GM19324 (cell line): Measurements from ENCODE around the gene ARHGAP21.

Experiments
- ATAC-seq: cut with Tn5 transposase; IDR thresholded peaks from one replicate; pipeline ENCODE4 v1.9.1; 2021; ENCODE audit warnings: mild to moderate bottlenecking, moderate library complexity; ENCODE audit not compliant: unreplicated experiment, low FRiP score

The ARHGAP21 gene

DNA sequence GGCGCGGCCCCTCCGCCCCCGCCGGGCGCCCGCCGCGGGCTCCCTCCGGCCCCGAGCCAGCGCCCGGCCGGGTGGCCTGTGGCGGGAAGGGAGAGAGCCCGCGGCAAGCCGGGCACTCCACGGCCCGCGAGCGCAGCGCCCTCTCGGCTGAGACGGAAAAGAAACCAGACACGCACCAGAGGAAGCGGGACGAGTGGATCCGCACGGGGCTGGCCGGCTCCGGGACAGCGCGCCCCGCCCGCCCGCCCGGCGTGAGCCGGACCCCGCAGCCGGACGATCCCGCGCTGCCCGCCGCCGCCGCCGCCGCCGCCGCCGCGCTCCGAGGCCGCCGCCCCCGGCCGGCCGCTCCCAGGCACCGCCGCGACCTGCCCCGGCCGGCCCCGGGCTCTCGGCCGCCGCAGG lies 300 bp downstream of the ARHGAP21 start:
- peak; percentile 35 for ATAC-seq

DNA sequence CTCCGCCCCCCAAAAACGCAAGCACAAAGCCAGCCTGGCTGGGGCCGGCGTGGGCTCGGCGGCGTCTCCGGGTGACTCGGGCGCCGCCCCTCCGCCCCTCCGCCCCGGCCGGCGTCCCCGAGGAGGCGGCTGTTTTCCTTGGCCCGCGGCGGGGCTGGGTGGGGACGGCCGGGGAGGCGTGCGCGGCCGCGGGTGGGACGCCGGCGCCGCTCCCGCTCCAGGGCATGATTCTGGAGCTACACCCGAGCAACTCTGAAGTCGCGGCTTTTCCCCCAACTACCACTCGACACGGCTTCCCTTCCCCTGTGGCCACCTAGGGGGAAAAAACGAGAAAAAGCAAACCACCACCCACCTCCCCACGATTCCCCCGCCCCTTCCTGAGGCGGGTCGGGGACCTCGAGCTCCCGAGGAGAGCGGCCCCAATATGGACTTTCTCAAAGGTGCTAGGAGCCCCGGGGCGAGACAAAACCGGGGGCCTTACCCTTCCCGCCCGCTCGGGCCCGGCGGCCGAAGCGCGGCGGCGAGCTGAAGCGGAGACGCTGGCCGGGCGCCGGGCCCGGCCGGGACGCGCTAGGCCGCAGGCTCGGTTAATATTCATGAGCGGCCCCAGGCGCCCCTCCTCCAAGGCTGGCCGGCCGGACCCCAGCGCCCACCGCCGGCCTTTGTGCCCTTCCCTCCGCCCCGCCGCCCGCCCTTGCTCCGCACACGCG lies 856 bp downstream of the ARHGAP21 start:
- ATAC-seq: peak; percentile 43

DNA sequence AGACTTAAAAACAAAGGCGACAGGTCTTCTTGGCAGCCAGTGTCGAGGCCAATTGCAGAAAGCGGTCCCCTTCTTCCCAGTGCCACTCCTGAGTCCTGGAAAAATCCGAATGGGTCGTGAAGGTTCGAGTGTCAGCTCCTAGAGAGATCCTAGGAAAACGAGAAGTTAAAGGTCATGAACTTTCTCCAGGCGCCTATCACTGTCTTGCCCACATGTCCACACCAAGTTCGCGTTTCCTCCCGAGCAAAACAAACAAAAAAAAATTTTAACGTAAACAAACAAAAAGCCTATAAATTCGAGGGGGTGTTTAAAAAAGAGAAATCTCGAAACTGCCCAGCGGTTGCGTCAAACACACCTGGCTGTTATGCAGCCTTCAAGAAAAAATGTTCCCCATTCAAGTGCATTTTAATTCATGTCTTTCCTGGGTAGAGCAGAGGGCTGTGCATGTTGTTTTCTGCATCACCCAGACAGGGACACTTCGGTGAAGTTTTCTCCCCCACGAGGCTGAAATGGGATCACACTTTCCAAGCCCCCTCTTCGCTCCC lies 1.5 kb downstream of the ARHGAP21 start:
- ATAC-seq: no peak

DNA sequence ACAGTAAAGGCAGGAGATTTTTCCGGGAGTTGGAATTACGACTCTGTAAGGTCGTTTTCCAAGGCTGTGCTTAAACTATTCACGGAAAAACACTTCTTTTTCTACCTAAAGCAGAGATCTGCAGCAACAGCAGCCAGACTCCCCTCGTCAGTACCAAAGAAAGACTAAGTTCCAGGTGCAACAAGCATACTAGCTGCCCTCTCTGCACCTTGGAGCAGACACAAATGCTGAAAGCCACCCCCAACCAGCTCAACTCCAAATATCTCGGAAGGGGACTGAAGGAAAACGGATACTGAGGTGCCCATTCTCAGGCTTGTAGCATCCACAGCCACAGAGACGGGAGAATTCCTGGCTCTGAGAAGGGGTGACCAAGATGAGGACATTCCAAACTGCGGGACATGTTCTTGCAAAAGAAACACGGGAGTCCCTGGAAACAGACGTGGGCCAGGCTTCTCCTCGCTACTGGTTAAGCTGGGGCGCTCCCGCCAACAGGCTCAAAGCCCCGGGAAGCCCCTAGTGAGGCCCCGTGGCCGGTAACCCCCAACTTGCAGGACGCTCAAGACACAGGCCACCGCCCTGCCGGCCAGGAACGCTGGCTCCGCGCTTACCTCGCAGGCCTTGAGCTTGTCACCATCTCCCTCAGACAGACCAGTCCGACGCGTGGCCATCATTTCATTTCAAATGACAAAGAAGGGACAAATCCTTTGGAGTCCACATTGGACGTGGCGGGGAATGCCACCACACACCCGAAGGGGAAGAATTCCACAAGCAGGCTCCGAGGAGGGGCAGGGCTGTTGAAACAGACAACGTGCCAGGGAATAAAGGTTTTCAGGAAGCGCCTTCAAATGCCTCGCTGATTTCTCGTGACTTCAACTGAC lies 2.2 kb downstream of the ARHGAP21 start:
- no peak for ATAC-seq

DNA sequence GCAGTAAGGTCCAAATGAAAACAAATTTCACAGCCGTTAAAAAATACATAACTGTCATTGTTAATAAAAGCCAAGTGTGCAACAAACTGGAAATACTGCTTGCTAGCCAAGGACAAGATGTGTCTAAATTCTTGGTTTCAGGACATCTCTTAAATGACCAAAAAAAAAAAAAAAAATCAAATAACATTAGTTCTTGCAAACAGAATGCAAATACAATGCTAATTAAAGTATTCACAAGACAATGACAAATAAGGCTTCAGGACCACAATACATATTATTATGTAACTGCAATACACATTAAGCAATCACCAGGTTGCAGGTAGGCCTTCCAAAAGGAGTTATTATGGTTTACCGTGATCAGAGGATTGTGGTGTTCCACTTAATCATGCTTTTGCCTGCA lies 3.6 kb downstream of the ARHGAP21 start:
- no peak for ATAC-seq

DNA sequence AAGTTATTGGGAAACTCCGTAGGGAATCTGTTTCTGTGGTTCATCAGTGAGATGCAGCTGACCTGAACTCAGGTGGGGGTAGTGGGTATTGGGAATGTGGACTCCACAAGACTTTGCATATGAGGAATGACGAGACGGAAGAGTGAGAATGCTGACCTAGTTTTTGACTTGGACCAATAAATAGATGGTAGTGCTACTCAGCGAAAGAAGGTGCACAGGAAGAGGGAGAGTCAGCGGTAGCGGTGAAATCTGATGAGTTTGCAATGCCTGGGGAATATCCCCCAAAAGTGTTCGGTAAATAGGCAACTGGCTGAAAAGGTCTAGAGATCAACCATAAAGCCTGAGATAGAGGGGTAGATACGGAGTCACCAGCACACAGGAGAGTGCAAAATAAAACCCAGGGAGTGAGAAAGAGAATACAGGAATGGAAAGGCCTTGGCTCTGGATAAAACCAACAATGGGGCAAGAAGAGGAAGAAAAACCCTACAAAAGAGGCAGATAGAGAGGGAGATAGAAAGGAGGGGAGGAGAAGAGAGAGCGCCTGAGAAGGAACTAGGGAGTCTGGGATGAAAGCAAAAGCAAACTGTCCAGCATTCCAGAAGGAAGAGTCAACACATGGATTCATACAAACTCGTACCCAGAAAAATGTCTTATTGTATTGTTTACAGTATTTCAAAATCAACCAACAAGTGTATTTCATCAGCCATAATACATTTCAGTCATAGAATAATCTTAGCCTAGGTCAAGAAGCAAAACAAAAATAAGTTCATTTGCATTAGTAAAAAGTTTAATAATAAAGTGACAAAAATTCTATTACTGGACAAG lies 5.4 kb downstream of the ARHGAP21 start:
- no peak for ATAC-seq

DNA sequence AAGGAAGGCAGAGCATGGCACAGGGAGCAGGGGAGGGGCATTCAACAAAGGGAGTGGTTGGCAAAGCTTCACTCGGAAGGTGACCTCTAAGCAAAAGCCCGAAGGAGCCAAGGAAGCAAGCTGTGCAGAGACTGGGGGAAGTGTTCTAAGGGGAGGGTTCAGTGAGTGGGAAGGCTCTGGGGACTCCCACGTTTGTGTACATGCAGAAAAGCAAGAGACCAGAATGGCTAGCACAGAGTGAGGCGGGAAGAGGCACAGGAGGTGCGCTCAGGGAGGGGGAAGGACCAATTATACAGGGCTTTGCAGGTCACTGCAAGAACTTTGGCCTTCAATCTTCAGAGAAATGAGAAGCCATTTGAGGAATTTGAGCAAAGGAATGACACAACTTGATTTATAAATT lies 7.4 kb downstream of the ARHGAP21 start:
- ATAC-seq: no peak

DNA sequence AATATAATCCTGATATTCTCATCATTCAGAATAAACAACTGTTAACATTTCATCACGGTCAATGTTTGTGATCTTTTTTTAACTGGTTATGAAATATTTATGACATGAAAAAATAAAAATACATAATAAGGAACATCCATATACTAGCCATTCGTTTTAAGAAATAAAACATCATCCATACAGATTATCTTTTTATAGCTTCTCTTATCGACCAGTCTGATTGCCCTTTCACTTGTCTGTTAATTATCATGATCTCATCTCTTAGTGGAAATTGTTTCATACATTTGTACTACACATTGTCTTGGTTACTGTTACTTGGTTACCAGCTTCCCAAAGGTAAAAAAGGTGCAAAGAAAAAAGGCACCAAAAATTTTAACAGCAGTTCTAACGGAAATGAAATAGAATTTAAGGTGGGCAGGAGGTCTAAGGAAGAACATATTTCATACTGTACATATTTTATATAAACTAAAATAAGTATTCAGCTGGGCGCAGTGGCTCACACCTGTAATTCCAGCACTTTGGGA lies 8.4 kb downstream of the ARHGAP21 start:
- no peak for ATAC-seq

DNA sequence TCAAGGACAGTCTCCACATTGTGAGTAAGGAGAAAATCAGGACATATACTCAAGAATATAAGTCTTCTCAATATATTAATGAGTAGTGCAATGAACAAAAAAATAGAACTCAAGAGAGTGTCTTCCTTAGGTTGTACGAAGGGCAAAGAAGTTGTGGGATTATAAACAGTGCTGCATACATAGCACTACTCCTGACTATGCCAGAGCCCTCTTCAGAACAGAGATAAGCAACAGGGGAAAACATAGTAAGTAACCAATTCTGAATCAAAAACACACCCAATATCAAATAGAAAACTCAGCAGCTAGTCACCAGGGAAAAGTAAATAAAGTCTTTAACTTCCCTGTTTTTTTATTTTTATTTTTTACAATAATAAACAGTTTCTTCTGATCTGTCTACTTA lies 10.6 kb downstream of the ARHGAP21 start:
- no peak for ATAC-seq

DNA sequence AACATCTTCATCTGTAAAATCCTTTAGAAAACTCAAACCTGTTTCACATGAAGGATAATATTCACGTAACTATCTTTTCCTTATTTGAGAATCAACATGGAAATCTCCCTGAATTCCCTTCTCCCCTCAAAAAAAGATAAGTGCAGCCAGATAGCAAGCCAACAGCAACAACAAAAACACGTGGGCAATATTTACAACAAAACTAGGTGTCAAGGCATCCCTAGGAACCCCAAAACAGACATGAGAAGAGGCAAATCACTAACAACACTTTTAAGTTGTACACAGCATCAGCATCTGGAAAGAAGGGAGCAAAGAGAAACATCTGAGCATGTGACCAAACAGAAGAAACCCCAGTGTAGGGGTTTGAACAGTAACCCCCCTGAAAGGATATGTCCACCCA lies 12.2 kb downstream of the ARHGAP21 start:
- ATAC-seq: no peak

DNA sequence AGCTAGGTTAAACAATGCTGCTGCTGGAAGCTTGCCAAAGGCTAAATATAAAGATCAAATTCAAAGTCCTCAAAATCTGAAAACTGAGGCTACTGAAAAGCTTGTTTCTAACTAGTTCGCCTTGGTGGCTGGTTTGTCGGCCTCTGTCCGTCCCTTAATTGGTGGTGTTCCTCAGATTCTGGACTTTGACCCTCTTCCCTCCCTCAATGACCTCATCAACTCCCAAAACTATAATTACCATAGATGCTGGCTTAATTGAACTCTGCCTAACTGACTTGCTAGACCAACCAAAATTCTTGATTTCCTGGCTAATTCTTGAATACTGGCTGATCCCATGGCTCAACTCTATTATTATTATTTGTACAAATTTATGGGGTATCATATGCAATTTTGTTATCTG lies 15.6 kb downstream of the ARHGAP21 start:
- ATAC-seq: no peak

DNA sequence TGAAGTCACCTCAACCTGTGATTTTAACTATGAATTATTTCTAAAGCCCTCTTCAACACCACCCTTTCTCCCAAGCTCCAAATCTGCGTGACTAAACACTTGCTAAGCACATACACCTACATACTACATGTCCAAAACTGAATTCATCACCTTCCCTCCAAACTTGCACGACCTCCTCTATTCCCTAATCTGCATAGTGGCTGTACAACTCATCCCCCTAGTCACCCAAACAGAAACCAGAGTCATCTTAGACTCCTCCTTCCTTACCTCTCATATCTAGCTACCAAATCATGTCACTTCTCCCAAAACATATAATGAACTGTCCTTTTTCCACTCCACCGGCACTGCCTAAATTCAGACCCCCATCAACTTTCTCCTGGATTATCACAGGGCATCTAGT lies 16.2 kb downstream of the ARHGAP21 start:
- peak; percentile 51 for ATAC-seq

DNA sequence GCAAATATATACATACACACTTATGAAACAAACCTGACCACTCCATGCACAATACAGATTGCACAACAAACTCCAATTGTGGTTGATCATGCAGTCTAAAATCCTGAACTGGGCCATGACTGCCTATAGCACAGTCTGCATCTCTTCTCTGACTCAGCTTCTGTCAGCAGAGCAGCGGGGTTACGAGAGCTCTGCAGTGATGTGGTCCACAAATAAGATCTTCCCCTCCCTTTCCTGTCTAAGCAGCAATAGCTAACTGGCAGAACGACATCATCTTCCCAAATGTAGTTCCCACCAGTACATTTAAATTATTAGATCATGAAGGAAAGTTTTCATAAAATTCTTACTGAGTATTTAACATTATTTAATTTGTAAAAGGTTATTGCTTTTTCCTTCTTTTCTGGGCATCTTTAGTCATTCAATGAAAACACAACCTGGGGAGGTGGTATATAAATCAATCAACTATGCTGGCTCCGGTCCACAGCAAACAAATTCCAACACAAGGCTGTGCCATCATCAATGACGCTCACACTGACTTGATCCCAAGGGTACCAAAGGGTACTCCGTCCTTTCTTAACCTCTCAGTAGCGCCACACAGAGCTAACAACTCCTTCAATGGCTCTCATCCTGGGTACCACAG lies 17.1 kb downstream of the ARHGAP21 start:
- ATAC-seq: no peak

DNA sequence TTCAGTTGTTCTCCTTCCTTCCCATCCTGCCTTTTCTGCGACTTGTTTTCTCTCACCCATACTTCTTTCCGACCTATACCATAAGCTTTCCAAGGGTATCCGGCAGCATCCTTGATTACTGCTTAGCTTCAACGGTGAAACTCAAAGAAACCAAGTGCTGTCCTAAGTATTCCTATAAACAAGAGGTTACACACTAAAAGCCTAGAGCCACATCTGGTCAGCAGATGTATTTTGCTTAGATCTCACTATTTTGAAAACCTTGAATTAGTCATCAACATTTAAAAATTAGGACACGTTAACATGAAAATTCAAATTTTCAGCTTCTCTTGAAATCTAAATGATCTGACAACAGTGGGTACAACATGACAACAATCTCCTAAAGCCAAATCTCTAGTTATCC lies 20.0 kb downstream of the ARHGAP21 start:
- no peak for ATAC-seq

DNA sequence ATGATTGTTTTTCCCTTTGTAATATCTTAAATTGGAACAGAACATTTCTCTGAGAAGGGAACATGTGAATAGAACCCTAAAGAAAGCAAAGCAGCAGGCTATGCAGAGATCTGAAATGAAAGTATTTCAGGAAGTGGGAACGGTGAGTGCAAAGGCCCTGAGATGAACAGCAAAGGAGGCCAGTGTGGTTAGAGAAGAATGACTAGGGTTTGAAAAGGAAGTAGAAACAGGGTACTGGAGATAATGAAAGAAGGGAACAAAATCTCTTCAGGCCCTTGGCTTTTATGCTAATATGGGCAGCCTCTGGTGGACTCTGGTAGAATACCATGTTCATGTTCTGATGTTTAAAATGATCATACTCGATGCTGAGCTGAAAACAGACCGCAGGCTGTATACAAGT lies 22.2 kb downstream of the ARHGAP21 start:
- ATAC-seq: no peak

DNA sequence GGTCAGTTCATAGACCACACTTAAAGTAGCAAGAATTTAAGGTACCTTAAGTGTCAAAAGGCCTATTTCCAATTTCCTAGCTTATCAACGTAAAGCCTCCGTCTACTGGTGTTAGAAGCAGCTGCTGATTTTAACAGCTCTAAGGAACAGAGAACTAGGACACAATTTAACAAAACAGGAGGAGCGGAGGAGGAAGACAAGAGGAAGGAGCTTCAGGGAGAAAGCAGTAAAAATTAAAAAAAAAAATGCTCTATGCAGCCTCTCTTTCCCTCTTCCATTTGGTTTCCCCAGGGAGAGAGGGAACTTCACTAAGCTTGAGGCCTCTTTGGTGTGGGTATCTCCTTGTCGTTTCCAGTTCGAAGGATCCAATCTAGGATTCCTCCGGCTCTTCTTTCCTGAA lies 22.7 kb downstream of the ARHGAP21 start:
- ATAC-seq: no peak

DNA sequence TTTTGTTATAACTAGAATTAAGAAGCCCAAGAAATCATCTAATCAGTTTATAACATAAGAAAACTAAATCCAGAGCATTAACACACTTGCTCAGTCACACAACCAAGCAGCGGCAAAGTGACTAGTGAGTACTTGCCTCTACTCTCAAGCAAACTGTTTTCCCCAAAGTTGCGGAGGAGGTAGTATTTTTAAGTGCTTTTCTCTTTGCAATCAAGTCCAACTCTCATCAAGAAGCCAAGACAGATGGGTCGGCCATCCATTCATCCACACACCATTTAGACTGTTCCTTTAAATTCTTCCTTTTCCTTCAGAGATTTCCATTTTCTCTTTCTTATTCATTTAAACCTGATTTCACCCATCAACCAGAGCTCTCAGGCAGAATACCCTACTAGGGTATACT lies 25.4 kb downstream of the ARHGAP21 start:
- ATAC-seq: no peak

DNA sequence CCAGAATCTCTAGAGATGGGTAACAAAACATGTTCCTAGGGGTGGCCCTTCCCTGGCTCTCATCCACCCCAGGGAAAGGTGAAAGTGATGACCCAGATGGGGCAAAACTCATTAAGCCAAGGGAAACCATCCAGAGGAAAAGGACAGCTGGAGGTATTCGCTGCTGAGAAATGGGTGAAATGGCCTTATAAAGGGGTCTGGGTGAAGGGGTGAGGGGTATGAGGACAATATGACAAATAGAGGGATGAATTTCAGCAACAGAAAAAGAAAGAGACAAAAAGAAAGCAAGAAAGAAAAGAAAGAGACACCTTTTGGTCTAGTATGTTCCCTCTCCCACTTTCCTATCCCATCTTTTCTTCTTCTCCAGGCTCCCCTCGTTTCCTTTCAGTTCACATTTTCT lies 26.6 kb downstream of the ARHGAP21 start:
- ATAC-seq: no peak

DNA sequence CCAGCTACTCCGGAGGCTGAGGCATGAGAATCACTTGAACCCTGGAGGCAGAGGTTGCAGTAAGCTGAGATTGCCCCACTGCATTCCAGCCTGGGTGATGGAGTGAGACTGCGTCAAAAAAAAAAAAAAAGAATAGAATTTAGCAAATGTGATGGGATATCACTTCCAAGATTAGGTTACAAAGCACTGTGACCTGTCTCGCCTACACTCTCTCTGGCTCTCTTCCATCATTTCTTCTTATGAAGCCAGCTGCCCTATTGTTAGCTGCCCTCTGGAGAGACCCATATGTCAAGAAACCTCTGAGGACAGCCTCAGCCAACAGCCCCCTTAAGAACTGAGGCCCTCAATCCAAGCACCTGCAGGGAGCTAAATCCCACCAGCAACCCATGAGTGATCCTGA lies 28.2 kb downstream of the ARHGAP21 start:
- ATAC-seq: no peak

DNA sequence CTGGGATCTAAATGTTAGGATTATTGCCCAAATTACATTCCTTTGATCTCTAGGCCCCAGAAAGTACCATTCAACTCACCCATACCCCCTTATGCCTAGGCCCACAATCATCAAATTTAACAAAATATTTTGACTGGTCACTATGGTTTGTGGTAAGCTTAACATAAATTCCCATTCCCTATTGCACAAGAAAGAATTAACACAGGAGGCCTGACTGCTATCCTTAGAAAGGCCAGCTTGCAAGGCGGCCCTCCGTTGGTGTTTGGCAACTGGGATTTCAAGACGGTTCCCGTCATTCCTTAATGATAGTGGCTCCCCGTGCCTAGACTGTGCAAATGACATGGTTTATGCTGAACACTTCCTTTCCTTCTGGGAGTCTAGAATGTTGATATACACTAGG lies 29.6 kb downstream of the ARHGAP21 start:
- ATAC-seq: no peak
